ENCODE measurements around the gene UCN3. TPM values are rescaled to one million over a fixed set of nuclear protein-coding genes. Genes with fewer than 3 reads are reported as not detected.

UCN3 gene
- total RNA-seq, 1 donor from 2014 or later: not detected

DNA sequence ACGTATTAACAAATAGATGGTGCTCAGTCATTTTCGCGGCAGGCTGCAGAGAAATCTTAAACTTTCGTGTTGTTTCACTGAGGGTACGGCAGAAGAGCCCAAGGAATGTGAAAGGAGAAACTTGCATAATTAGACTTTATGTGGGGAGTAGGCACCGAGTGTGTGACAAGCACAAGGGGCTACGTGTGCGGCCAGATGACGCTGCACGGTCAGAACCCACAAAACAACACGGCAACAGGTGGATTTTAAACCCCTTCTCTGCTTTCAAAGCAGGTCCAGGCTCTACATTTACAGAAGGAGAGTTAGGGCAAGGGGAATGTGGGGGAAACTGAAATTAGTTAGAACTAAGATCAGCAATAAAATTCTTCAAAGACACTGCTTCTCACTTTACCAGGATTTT lies 392 bp upstream of the UCN3 start:
- intact Hi-C loops (cut with DNase I): no loop called here
- no peaks in the 10 kb centered on the region for H3K27me3 ChIP-seq
- H3K36me3 ChIP-seq: no peaks in the 10 kb centered on the region

DNA sequence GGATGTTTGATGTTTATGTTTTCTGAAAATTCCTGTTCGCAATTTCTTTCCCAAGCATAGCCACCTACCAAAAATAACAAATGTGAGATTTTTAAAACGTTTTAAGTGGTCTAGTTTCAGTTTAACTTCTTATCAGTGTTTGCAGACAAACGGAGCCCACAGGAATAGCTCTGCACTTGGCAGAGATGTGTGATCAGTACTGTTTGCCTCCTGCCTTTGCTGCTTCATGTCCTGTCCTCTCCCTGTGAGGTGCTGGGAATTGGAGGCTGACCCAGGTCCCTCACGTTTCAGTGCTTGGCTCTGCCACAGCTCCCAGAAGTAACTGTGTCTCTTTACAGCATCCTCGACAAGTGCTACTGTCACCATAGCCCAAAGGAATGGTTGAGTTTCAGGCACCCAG lies 1.2 kb downstream of the UCN3 start:
- H3K27ac ChIP-seq: no peak overlapping the region
- intact Hi-C loops (cut with DNase I): no loop called here
- no peaks in the 10 kb centered on the region for H3K36me3 ChIP-seq
- H3K27me3 ChIP-seq: no peaks in the 10 kb centered on the region
- no peak overlapping the region for H3K4me3 ChIP-seq
- TF ChIP-seq POLR2A (IDR thresholded peaks at IDR 0.05) (no peak), POLR2AphosphoS5 (IDR thresholded peaks at IDR 0.05; ENCODE audit: insufficient read depth in 1 of 2, low read depth in 1 of 2) (no peak), CTCF (IDR thresholded peaks at IDR 0.05) (no peak)
- H3K4me1 ChIP-seq: no peaks in the 10 kb centered on the region
- H3K9me3 ChIP-seq: no peaks in the 10 kb centered on the region
- no peak for DNase-seq (ENCODE audit: extremely low spot score in 2 of 2)

More for the DNA sequence above, 392 bp upstream of the UCN3 start:
- no peak for TF ChIP-seq POLR2AphosphoS5 (IDR thresholded peaks at IDR 0.05; ENCODE audit: insufficient read depth in 1 of 2, low read depth in 1 of 2)
- TF ChIP-seq CTCF (IDR thresholded peaks at IDR 0.05): no peak
- no peak for TF ChIP-seq POLR2A (IDR thresholded peaks at IDR 0.05)
- Histone ChIP-seq H3K4me1 (no peaks in the 10 kb centered on the region), H3K4me3 (no peak overlapping the region), H3K9me3 (no peaks in the 10 kb centered on the region), H3K27ac (no peak overlapping the region)
- DNase-seq (ENCODE audit: extremely low spot score in 2 of 2): no peak

GRCh38 chr10:5369362-5370158 lies 4.8 kb downstream of the UCN3 start:
- H3K36me3 ChIP-seq: no peaks in the 10 kb centered on the region
- TF ChIP-seq POLR2AphosphoS5 (IDR thresholded peaks at IDR 0.05; ENCODE audit: insufficient read depth in 1 of 2, low read depth in 1 of 2): no peak
- TF ChIP-seq CTCF (IDR thresholded peaks at IDR 0.05): no peak
- TF ChIP-seq POLR2A (IDR thresholded peaks at IDR 0.05): no peak
- H3K4me3 ChIP-seq: no peak overlapping the region
- H3K4me1 ChIP-seq: no peaks in the 10 kb centered on the region
- intact Hi-C loops (cut with DNase I): no loop called here
- no peaks in the 10 kb centered on the region for H3K9me3 ChIP-seq
- no peak overlapping the region for H3K27ac ChIP-seq
- no peaks in the 10 kb centered on the region for H3K27me3 ChIP-seq
- DNase-seq (ENCODE audit: extremely low spot score in 2 of 2): no peak

DNA sequence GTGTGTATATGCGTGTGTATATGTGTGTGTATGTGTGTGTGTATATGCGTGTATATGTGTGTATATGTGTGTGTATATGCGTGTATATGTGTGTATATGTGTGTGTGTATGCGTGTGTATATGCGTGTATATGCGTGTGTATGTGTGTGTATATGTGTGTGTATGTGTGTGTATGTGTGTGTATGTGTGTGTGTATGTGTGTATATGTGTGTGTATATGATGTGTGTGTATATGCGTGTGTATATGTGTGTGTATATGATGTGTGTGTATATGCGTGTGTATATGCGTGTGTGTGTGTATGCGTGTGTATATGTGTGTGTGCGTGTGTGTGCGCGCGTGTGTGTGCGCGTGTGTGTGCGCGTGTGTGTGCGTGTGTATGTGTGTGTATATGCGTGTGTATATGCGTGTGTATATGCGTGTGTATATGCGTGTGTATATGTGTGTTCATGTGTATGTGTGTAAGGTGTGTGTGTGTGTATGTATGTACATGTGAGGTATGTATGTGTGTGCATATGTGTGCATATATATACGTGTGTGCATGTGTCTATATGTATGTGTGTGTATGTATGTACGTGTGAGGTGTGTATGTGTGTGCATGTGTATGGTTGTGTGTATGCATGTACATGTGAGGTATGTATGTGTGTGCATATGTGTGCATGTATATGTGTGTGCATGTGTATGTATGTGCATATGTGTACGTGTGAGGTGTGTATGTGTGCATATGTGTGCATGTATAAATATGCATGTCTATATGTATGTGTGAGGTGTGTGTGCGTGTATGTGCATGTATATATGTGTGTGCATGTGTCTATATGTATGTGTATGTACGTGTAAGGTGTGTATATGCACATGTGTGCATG lies 6.0 kb downstream of the UCN3 start:
- H3K27me3 ChIP-seq: no peaks in the 10 kb centered on the region
- H3K4me3 ChIP-seq: no peak overlapping the region
- no peaks in the 10 kb centered on the region for H3K36me3 ChIP-seq
- TF ChIP-seq CTCF (IDR thresholded peaks at IDR 0.05) (no peak), POLR2A (IDR thresholded peaks at IDR 0.05) (no peak), POLR2AphosphoS5 (IDR thresholded peaks at IDR 0.05; ENCODE audit: insufficient read depth in 1 of 2, low read depth in 1 of 2) (no peak)
- no peaks in the 10 kb centered on the region for H3K4me1 ChIP-seq
- no peaks in the 10 kb centered on the region for H3K9me3 ChIP-seq
- no peak for DNase-seq (ENCODE audit: extremely low spot score in 2 of 2)
- intact Hi-C loops (cut with DNase I): no loop called here
- H3K27ac ChIP-seq: no peak overlapping the region

All from vagina (tissue), 2 donors.